ENCODE data around the gene DDIT4.
"Not testable (repeated sequence)": the region's sequence is repeated elsewhere in the genome, so short reads cannot be mapped to it uniquely, and the experiment has no call there.

DDIT4 gene

DNA sequence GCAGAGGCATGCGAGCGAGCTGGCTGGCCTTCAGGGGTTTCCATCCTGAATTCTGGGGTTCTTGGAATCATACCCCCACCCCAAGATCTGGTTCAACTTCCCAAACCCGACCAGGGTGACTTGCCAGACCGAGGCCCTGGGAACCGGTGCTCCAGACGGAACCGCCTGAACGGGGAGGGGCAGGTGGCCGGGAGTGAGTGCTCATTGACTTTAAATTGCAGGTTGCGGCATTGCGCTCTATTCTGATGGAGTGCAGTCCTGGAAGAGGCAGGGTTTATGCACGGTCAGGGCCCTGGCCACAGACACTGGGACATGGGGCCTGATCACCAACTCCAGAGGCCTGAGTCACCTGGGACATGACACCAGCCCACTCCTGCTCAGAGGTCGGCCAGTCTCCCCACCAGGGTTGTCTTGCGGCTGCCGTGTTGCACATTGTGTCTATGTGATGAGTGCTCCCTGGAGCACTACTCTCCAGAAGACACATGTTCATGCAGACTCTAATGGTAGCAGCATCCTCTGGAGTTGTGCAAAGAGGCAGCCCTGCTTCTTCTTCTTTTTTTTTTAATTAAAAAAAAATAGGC is 5.8 kb upstream of the DDIT4 start:
- DNase-seq, result no peak

- DNase-seq, result not testable (repeated sequence)
Measured at GRCh38 chr10:72268475-72269200, 5.1 kb upstream of the DDIT4 start.

GRCh38 chr10:72270607-72271281 is 3.0 kb upstream of the DDIT4 start:
- DNase-seq, result no peak

GRCh38 chr10:72272689-72273409 is 875 bp upstream of the DDIT4 start:
- peak; percentile 55 for DNase-seq

DNA sequence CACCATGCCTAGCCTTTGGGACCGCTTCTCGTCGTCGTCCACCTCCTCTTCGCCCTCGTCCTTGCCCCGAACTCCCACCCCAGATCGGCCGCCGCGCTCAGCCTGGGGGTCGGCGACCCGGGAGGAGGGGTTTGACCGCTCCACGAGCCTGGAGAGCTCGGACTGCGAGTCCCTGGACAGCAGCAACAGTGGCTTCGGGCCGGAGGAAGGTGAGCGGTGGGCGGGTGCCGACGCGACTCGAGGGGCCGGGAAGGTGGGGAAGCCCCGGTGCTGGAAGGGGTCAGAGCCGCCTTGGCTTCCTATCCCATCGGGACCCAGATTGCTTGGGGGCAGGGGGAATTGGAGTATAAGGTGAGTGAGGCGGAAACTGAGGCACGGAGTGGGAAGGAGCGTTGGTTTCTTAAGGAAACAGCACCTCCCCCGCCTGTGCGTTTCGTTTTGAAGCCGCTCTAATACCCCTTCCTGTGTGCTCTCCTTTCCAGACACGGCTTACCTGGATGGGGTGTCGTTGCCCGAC is 547 bp downstream of the DDIT4 start:
- DNase-seq, result peak; percentile 70

GRCh38 chr10:72274730-72275350 is 1.1 kb downstream of the DDIT4 start:
- DNase-seq, result peak; percentile 70

DNA sequence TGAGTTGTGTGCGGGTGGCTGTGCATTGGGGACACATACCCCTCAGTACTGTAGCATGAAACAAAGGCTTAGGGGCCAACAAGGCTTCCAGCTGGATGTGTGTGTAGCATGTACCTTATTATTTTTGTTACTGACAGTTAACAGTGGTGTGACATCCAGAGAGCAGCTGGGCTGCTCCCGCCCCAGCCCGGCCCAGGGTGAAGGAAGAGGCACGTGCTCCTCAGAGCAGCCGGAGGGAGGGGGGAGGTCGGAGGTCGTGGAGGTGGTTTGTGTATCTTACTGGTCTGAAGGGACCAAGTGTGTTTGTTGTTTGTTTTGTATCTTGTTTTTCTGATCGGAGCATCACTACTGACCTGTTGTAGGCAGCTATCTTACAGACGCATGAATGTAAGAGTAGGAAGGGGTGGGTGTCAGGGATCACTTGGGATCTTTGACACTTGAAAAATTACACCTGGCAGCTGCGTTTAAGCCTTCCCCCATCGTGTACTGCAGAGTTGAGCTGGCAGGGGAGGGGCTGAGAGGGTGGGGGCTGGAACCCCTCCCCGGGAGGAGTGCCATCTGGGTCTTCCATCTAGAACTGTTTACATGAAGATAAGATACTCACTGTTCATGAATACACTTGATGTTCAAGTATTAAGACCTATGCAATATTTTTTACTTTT is 1.8 kb downstream of the DDIT4 start:
- DNase-seq, result no peak

GRCh38 chr10:72276013-72276387 is 2.3 kb downstream of the DDIT4 start:
- DNase-seq, result peak; percentile 15

- no peak for DNase-seq
Measured at GRCh38 chr10:72276421-72277339, 3.0 kb downstream of the DDIT4 start.

DNA sequence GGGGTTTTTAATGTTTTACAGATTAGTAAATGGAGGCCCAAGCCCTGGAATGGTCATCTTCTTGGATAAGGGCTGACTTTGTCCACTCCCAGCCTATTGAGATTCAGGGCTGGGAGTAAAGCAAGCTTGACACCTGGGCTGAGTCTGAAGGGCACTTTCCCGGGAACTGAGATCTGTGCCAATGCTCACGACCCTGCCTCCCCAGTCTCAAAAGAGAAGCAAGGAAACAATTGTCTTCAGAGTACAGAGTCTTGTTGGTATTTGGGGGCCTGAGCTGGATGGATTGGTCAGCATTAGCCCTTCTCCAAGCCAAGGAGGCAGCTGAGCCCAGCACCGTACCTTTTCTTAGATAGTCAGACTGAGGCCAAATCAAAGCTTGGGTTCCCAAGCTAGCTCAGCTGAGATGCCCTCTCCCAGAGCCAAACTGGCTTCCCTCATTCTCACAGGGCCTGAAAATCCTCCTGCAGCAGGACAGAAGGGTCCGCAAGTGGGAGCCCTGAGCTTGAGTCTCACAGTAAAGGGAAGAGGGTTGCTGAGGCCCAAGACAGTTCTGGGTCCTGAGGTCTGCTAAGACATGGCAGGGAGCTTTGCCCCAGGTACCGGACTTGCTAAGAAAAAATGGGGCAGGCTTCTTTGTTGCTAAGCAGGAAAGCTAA is 3.7 kb downstream of the DDIT4 start:
- DNase-seq, result no peak

- no peak for DNase-seq
Measured at GRCh38 chr10:72277996-72278667, 4.4 kb downstream of the DDIT4 start.

- DNase-seq, result no peak
Measured at GRCh38 chr10:72278668-72279393, 5.1 kb downstream of the DDIT4 start.

DNA sequence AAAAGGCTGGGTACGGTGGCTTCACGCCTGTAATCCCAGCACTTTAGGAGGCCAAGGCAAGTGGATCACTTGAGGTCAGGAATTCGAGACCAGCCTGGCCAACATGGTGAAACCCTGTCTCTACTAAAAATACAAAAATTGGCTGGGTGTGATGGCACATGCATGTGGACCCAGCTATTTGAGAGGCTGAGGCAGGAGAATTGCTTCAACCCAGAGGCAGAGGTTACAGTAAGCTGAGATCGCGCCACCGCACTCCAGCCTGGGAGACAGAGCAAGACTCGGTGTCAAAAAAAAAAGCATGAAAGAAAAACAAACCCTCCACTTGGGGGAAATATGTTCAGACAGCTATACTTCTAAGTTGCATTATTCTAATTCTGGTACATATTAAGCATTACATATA is 5.9 kb downstream of the DDIT4 start:
- DNase-seq, result not testable (repeated sequence)

- DNase-seq, result no peak
Measured at GRCh38 chr10:72283131-72283530, 9.4 kb downstream of the DDIT4 start.

DNA sequence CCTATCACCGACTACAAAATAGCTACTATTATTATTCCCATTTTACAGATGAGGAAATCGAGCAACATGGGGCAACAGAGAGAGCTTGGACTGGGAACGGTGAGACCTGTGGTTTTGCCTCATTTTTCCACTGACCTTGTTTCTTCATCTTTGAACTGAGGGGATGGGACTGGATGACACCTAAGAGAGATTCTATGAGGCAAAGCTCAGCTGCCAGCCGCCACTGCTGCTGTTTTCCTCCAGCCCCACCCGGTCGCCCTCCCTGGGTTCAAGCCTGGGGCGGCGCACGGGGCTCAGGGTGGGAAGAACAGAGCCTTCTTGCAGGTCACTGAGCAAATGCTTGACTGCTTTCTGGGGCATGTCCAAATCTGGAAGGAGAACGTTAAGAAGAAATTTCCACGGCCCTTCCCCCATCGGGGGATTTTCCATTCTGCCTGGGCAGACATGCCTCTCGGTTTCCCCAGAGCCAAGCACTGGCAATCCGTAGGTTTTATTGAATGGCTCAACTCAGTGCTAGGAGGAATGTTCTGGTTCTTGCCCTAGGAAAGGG is 12.3 kb downstream of the DDIT4 start:
- no peak for DNase-seq

DNA sequence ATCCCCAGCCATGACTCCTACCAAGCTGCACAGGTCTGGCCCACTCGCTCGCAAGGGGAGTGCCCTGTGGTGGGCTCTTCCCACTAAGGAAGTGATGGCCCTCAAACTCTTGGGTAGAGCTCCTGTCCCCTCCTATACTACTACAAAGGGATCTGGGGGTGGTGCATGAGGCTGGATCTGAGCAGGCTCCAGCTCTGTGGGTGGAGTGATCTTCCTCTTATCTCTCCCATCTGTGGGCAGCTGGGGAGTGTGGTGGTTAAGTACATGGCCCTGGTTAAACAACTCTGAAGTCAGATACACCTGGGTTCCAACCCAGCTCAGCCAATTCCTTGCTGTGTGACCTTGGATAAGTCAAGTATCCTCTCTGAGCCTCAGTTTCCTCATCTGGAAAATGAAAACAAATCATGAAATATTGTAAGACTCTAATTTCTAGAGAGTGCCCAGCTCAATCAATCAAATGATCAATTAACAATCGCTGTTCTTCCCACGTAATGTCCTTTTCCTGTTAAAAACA is 17.4 kb downstream of the DDIT4 start:
- peak; percentile 22 for DNase-seq

DNA sequence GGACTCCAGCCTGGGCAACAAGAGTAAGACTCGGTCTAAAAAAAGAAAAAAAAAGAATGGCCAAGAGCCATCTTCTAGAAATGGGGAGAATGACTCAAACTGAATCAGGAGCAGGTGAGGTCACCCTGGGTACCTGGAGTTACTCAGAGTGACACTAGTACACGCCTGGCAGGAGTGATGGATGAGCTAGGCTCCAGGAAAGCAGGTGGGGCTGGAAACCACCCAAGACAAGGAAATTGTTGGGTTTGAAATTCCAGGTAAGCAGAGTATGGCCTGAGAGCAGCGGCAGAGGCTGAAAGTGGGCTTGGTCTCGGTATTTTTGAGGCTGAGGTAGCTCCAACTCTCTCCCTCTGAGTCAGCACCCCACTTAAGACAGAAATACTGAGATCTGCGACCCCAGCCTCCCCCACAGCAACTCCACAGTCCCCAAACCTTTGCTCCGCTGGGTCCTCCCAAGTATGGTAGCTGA is 18.5 kb downstream of the DDIT4 start:
- peak; percentile 61 for DNase-seq

GRCh38 chr10:72295330-72295910 is 21.7 kb downstream of the DDIT4 start:
- DNase-seq, result no peak
